A549 treated with CpdA at 1 μM for 4 hours (cell line): ENCODE measurements around the gene BPIFB4. TPM values are rescaled to one million over a fixed set of nuclear protein-coding genes. Genes with fewer than 3 reads are reported as not detected.

Experiments
- total RNA-seq: library from RNA; stranded (reverse); fragments of 200-300 nt; extraction: Qiagen RNA extraction; gene quantifications from 5 replicates; pipeline ENCODE4 v1.2.3, GENCODE V29; 2022; ENCODE audit warnings: low read depth

The BPIFB4 gene
- not detected in 5 replicates for total RNA-seq

GRCh38 chr20:33079259-33079658 lies at the start of gene BPIFB4:
Gene BPIFB4 (plus strand): TSS chr20:33079643. CDS start chr20:33081527, 1,884 bp downstream.

DNA sequence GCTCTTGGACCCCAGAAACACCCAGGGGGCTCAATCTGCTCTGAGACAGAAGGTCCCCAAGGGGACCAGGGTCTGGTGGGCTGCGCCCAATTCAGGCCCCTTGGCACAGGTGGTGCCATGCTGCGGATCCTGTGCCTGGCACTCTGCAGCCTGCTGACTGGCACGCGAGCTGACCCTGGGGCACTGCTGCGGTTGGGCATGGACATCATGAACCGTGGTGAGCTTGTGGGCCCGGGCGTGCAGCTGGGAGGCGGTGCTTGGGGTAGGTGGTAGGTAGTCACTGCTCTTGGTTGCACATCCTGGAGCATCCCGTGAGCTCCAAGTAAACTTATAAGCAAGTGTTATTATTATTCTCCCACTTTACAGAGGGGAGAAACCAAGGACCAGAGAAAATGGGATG lies 47.9 kb upstream of the BPIFB4 start, which contains the start of gene BPIFB6:
Gene BPIFB6 (plus strand): TSS at position 118 of the 400 bp plus-strand sequence. CDS start 0 bp downstream, at position 118.

GRCh38 chr20:33053291-33054106 lies 25.9 kb upstream of the BPIFB4 start, which contains the start of gene BPIFB3:
Gene BPIFB3 (plus strand): TSS chr20:33053903. CDS start chr20:33055436, 1,533 bp downstream.

Other genes starting within 250 kb of the BPIFB4 start
- not detected in 5 replicates for gene EFCAB8, start 220.7 kb upstream of the BPIFB4 start, total RNA-seq
- not detected in 5 replicates for gene SUN5, start 75.2 kb upstream of the BPIFB4 start, total RNA-seq
- gene BPIFB2, start 71.9 kb upstream of the BPIFB4 start, total RNA-seq = not detected in 5 replicates
- gene BPIFB6, start 48.0 kb upstream of the BPIFB4 start, total RNA-seq = not detected in 5 replicates
- not detected in 5 replicates for gene BPIFB3, start 25.7 kb upstream of the BPIFB4 start, total RNA-seq
- 0.05 TPM in 1 of 5 replicates, not detected in the others for gene BPIFA2, start 88.5 kb downstream of the BPIFB4 start, total RNA-seq
- not detected in 5 replicates for gene BPIFA3, start 137.7 kb downstream of the BPIFB4 start, total RNA-seq
- not detected in 5 replicates for gene BPIFA1, start 156.4 kb downstream of the BPIFB4 start, total RNA-seq
- gene BPIFB1, start 203.6 kb downstream of the BPIFB4 start, total RNA-seq = 0.07 to 0.15 TPM (median 0.14 TPM) in 3 of 5 replicates, not detected in the others